Type B pancreatic cell (in vitro differentiated cells): ENCODE data around the gene HSPA1A. TPM values are rescaled to one million over a fixed set of nuclear protein-coding genes. Genes with fewer than 3 reads are reported as not detected.
A peak's percentile ranks its signal among the peaks of the same experiment; 100 is the strongest.

Experiments used
- DNase-seq: peaks from one replicate; pipeline ENCODE4 v3.0.0; 2021; ENCODE audit warnings: mixed read lengths; ENCODE audit not compliant: unreplicated experiment; ENCODE audit errors: extremely low spot score
- H3K27ac Mint-ChIP-seq: 2 replicates; pipeline ENCODE4 v1.8.0; 2021; ENCODE audit warnings: mild to moderate bottlenecking, mixed read lengths
- H3K27me3 Mint-ChIP-seq: 2 replicates; pipeline ENCODE4 v1.8.0; 2021; ENCODE audit warnings: mixed read lengths
- H3K36me3 Mint-ChIP-seq: 2 replicates; pipeline ENCODE4 v1.8.0; 2021; ENCODE audit warnings: mixed read lengths
- H3K4me1 Mint-ChIP-seq: one replicate; pipeline ENCODE4 v1.8.0; 2021; ENCODE audit warnings: mixed read lengths; ENCODE audit not compliant: unreplicated experiment
- H3K4me3 Mint-ChIP-seq: 2 replicates; pipeline ENCODE4 v1.8.0; 2021; ENCODE audit warnings: mild to moderate bottlenecking, mixed read lengths
- H3K9me3 Mint-ChIP-seq: 2 replicates; pipeline ENCODE4 v1.8.0; 2021; ENCODE audit warnings: mixed read lengths
- CTCF ChIP-seq: fragments of 200-600 bp; sonication (generic); conservative IDR thresholded peaks from 2 replicates; pipeline ENCODE4 v1.5.0; 2021; ENCODE audit warnings: antibody characterized with exemption, mild to moderate bottlenecking
- long read RNA-seq: library from polyadenylated mRNA; unstranded; transcript quantifications from one replicate; pipeline ENCODE4 v2.0.0, GENCODE V29; 2020
- total RNA-seq: library from RNA; stranded (reverse); gene quantifications from 2 replicates; pipeline ENCODE4 v1.2.1, GENCODE V29; 2021; ENCODE audit warnings: low replicate concordance

The HSPA1A gene
- total RNA-seq, result 45.7 and 54.7 TPM in 2 replicates
- long read RNA-seq, transcript HSPA1A-201 (1 exons, 2,483 nt), result major isoform, 80 of 80 reads
- long read RNA-seq, partial matches to known transcripts, result 0 of 80 reads
- long read RNA-seq, other reads (novel, unspliced or antisense), result 0 of 80 reads

DNA sequence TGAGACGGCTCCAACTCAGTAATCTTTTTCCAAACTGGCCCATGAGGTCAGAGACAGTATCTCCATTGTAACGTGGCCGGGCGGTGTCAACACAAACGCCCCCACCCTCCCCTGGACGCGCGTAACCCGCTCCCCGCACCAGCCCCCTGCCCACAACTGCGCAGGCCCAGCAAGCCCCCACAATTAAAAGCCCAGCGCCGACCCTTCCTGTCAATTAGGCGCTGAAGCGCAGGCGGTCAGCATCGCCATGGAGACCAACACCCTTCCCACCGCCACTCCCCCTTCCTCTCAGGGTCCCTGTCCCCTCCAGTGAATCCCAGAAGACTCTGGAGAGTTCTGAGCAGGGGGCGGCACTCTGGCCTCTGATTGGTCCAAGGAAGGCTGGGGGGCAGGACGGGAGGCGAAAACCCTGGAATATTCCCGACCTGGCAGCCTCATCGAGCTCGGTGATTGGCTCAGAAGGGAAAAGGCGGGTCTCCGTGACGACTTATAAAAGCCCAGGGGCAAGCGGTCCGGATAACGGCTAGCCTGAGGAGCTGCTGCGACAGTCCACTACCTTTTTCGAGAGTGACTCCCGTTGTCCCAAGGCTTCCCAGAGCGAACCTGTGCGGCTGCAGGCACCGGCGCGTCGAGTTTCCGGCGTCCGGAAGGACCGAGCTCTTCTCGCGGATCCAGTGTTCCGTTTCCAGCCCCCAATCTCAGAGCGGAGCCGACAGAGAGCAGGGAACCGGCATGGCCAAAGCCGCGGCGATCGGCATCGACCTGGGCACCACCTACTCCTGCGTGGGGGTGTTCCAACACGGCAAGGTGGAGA, at the start of gene HSPA1A, which contains the start of gene HSPA1L:
TSS of gene HSPA1A (plus strand) at position 519 of the 814 bp plus-strand sequence. CDS start at position 733, 214 bp downstream.
TSS of gene HSPA1L (minus strand) at position 259 of the 814 bp plus-strand sequence. CDS start 3,311 bp downstream, outside the sequence.
- H3K27ac Mint-ChIP-seq, result peak within 1 kb of the TSS; percentile 93
- H3K4me1 Mint-ChIP-seq, result peaks cover 4% of the 10 kb centered on the region
- peaks cover 4% of the 10 kb centered on the region for H3K36me3 Mint-ChIP-seq
- H3K9me3 Mint-ChIP-seq, result no peaks in the 10 kb centered on the region
- peak within 1 kb of the TSS; percentile 87 for H3K4me3 Mint-ChIP-seq
- peak; percentile 80 for DNase-seq
- no peak for TF ChIP-seq CTCF
- H3K27me3 Mint-ChIP-seq, result no peaks in the 10 kb centered on the region

GRCh38 chr6:31765559-31765909, 49.8 kb upstream of the HSPA1A start:
- DNase-seq, result no peak
- TF ChIP-seq CTCF, result no peak
- Mint-ChIP-seq H3K9me3 (no peaks in the 10 kb centered on the region), H3K27me3 (no peaks in the 10 kb centered on the region), H3K4me1 (peaks cover 16% of the 10 kb centered on the region), H3K27ac (no peak overlapping the region), H3K4me3 (no peak overlapping the region), H3K36me3 (peaks cover 21% of the 10 kb centered on the region)

DNA sequence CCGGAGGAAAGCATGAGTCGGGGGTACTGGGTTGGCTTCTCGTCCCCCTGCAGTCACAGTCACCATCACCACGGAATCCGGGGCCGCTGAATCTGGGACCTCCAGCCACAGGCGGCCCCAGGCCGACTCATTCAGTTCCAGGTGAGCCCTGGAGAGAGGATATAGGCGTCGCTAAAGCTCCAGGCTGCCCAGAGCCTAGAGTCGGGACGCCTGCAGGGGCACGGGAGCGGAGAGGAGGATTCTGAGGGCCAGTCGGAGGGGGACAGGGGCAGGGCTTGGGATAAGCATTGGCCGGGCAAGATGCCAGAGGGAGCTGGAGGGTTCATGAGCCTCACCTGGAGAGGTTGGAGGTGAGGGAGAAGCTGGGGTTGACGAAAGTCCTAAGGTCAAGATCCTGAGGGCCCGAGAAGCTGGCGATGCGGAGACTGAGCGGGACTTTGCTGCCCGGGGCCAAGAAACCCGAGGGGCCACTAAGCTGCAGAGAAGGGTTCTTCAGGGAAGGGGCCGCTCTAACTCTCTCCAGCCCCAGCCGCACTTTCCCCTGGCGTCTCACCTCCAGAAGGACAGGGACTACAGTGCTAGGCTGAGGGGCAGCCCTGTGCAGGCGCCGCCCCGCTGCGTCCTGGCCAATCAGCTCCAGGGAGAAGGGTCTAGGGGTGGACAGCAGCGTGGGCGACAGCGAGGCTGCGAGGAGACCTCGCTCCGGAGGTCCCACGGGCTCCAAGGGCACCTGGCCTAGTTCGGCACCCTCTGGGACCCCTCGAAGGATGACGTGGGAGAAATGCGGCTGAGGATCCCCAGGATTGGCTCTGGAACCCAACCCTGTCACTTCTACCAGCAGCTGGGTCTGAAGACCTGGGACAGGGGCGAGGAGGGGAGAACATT, 49.2 kb upstream of the HSPA1A start:
- no peak for DNase-seq
- TF ChIP-seq CTCF, result no peak
- peak overlapping the region; percentile 61 for H3K4me3 Mint-ChIP-seq

GRCh38 chr6:31767096-31767645, 48.2 kb upstream of the HSPA1A start:
- Mint-ChIP-seq H3K27ac (no peak overlapping the region), H3K4me1 (peaks cover 16% of the 10 kb centered on the region), H3K27me3 (no peaks in the 10 kb centered on the region), H3K4me3 (no peak overlapping the region), H3K36me3 (peaks cover 10% of the 10 kb centered on the region), H3K9me3 (no peaks in the 10 kb centered on the region)
- TF ChIP-seq CTCF, result no peak
- no peak for DNase-seq

More for the DNA sequence above, 49.2 kb upstream of the HSPA1A start:
- H3K9me3 Mint-ChIP-seq, result no peaks in the 10 kb centered on the region
- H3K27ac Mint-ChIP-seq, result no peak overlapping the region
- H3K36me3 Mint-ChIP-seq, result peaks cover 16% of the 10 kb centered on the region
- H3K4me1 Mint-ChIP-seq, result peaks cover 16% of the 10 kb centered on the region
- no peaks in the 10 kb centered on the region for H3K27me3 Mint-ChIP-seq
